HG03045 (cell line): Measurements from ENCODE around the gene MOB3A.

ENCODE experiments used
- ATAC-seq: cut with Tn5 transposase; IDR thresholded peaks from one replicate; pipeline ENCODE4 v1.9.1; 2021; ENCODE audit warnings: mild to moderate bottlenecking, moderate library complexity; ENCODE audit not compliant: unreplicated experiment

The MOB3A gene

GRCh38 chr19:2126879-2127518, 30.9 kb upstream of the MOB3A start:
- no peak for ATAC-seq

DNA sequence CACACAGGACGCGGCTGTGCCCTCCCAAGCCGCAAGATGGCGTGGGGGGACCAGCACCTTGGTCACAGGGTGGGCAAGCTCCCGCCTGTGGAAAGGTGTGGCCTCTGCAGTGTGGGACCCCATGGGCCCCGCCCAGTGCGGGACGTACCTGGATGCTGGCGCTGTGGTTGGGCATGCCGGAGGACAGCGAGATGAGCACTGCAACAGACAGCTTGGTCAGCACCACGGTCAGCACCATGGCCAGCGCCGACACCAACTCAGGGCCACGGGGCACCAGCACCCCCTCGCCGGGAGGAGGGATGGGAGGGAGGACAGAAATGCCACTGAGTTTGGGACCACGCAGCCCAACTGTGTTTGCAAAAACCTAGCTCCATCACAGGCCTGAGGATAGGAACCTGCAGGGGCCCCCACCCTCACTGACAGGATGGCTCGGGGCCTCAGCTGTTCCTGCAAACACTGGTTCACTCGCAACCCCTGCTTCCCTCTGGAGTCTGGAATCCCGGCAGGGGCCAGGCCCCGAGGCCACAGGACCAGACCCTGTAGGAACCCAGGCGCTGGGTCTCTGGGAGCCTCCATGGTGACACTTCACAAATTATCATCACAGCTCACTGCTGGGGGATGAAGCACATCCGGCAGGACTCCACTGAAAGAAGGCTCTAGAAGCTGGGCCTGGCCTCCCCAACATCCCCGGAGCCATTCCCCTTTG, 27.7 kb upstream of the MOB3A start:
- ATAC-seq: no peak

- ATAC-seq: no peak
Measured at GRCh38 chr19:2122982-2123381, 26.9 kb upstream of the MOB3A start.

- no peak for ATAC-seq
Measured at GRCh38 chr19:2122251-2122650, 26.1 kb upstream of the MOB3A start.

- no peak for ATAC-seq
Measured at GRCh38 chr19:2121416-2122051, 25.4 kb upstream of the MOB3A start.

DNA sequence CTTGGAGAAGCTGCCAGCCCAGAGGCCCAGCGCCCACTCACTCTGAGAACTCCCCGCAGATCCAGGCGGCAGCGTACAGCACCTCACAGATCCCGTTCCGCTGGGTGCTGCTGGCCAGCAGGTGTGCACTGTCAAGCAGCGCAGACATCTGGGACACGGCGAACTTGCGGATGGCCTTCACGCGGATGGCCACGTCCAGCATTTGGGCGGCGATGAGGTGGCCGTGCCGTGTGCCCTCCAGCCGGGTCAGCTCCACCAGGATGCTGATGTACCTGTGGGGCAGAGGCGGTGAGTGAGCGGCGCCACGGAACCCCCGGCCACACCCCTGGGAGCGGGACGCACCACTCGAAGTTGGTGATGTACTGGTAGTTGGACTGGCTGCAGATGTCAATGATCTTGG, 24.7 kb upstream of the MOB3A start:
- ATAC-seq: no peak

DNA sequence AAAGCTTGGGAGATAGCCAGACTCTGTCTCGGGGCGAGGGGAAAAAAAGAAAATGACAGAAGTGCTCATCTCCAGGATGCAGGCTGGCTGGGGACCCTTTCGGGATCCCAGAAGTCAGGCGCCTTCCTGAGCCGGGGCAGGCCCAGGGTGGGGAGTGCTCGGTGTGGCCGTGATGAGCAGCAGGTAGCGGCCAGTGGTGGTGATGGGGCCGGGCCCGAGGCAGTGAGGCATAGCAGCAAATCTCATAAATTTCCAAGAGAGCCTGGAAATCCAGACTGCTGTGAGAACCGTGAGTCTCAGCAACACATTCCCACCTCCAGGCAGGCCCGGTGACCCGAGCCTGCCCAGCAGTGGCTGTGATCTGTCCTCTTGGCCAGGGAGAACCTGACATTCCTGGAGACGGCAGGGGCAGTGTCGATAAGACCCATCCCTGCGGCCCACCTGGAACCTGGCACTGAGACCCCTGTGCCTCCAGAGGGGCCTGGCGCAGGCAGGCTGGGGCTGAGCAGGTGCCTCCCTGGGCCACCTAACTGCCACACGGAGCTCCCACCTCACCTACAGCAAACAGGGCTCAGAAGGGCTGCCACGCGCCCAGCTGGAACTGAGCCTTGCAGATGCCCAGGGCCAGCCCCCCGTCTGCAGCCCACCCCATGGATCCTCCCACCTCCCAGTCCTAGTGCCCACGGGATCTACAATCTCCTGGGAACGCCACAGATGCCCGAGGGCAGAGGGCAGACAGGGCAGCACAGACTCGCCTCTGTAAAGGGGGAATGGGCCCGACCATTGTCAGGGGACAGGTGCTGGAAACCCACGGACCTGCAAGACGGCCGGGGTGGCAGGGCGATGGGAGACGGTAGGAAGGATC, 24.0 kb upstream of the MOB3A start:
- no peak for ATAC-seq

- no peak for ATAC-seq
Measured at GRCh38 chr19:2118438-2118837, 22.3 kb upstream of the MOB3A start.

GRCh38 chr19:2117215-2117960, 21.3 kb upstream of the MOB3A start:
- no peak for ATAC-seq

DNA sequence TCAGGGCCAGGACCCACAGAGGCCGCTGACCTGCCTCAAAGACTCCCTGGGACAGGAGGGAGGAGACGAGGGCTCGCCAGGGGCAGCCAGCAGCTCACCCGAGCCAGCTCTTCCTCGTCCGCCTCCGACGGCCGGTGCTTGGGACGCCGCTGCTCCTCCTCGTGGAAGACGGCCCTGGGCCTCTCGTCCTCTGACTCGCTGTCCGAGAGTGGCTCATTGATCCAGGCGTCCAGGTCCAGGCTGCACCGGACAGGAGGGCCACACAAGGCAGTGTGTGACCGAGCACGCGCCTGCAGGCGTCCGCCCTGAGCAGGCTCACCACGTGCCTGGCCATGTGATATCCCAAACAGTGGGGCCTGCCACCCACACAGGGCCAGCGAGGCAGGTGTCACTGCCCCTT, 20.4 kb upstream of the MOB3A start:
- no peak for ATAC-seq

DNA sequence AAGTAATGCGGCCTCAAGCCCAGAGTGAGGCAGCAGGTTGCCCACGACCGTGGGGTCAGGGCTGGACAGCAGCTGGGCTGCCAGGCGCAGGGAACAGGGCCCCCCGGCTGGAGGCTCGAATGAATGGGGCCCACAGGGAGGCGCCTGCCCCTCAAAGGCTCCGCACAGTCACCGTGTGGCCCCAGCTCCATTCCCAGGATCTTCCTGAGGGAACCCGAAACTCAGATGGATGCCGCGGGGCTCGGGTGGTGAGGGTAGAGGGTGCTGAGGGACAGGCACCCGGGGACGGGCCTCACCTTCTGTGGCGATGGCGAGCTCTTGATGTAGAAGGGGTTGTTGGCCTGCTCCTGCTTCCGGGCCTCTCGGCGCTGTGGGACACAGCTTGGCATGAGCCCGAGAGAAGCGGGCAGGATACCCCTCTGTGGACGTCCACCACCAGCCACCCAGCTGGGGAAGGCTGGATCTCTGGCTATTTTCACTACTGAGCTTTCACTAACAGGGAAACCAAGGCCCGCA, 19.8 kb upstream of the MOB3A start:
- no peak for ATAC-seq

- no peak for ATAC-seq
Measured at GRCh38 chr19:2115324-2115723, 19.2 kb upstream of the MOB3A start.

DNA sequence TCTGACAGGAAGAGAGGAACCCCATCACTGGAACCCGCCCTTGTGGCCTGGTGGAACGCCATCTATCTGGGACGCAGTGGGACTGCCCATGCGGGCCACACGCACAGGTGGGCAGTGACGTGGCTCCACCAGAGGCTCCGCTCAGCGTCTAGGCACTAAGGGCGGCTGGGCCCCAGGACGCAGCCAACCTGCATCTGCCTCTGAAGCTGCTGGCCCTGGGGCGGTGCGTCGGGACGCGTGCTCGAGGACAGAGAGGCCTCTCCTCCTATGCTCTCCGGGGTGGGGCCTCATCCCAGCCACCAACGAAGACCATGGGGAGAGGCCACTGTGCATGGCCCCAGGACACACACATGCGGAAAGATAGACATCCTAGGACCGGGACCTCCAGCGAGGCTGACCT, 18.7 kb upstream of the MOB3A start:
- no peak for ATAC-seq

GRCh38 chr19:2114218-2114617, 18.1 kb upstream of the MOB3A start:
- no peak for ATAC-seq

DNA sequence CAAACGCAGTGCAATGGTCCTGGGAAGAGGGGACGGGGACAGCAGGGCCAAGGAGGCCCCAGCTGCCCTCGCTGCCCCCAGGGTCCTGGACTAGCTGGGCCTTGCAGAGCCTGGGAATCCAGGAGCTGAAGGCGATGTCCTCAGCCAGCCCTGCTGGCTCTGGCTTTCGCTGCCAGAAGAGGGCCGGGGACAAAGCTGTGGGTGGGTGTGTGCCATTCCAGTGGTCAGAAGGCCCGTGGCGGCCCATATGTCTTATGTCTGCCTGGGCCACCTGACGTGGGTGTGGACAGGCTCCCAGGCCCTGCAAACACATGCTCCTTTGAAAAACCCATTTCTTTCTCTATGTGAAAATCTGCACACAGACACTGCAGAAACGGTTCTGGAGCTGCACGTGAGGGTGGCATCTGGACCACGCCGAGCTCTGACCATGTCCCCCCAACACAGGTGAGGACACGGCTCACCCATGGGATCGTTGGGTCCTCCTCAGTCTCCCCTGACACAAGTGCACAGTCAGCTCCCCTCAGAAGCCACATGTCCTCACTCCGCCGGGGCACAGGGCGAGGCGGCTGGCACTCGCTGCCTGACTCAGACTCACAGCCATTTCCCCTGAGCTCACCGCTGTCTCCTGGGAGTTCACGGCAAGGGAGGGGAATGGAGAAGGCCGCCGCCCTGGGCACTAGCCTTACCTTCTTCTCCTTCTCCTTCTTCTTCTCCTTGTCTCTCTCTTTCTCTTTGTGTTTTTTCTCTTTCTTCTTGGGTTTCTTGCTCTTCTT, 17.5 kb upstream of the MOB3A start:
- no peak for ATAC-seq

GRCh38 chr19:2112516-2113320, 16.6 kb upstream of the MOB3A start:
- ATAC-seq: no peak

- no peak for ATAC-seq
Measured at GRCh38 chr19:2111886-2112285, 15.8 kb upstream of the MOB3A start.

- no peak for ATAC-seq
Measured at GRCh38 chr19:2111425-2111824, 15.3 kb upstream of the MOB3A start.

- ATAC-seq: no peak
Measured at GRCh38 chr19:2110822-2111221, 14.7 kb upstream of the MOB3A start.
